ENCODE data around the gene ERGIC2.

DNA sequence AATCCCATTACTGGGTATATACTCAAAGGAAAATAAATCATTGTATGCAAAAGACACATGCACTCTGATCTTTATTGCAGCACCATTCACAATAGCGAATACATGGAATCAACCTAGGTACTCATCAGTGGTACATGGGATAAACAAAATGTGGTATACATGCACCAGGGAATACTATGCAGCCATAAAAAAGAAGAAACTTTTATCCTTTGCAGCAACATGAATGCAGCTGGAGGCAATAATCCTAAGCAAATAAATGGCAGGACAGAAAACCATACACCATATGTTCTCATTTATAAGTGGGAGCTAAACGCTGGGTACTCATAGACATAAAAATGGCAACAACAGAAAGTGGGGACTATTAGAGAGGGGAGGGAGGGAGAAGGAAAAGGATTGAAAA is 15.9 kb downstream of the ERGIC2 start:
- TF ChIP-seq ISL1 (CRISPR knock-in tag; IDR thresholded peaks at IDR 0.05) (no peak), ARNTL (CRISPR knock-in tag; IDR thresholded peaks at IDR 0.05; ENCODE audit: borderline replicate concordance, low read depth) (no peak), ZNF8 (CRISPR knock-in tag; IDR thresholded peaks at IDR 0.05) (no peak), RARB (CRISPR knock-in tag; IDR thresholded peaks at IDR 0.05) (no peak), TCF4 (CRISPR knock-in tag; IDR thresholded peaks at IDR 0.05; ENCODE audit: borderline replicate concordance) (no peak), GLIS3 (CRISPR knock-in tag; IDR thresholded peaks at IDR 0.05) (no peak), ZFP3 (CRISPR knock-in tag; IDR thresholded peaks at IDR 0.05) (no peak)
- TF ChIP-seq, protein P1, sequence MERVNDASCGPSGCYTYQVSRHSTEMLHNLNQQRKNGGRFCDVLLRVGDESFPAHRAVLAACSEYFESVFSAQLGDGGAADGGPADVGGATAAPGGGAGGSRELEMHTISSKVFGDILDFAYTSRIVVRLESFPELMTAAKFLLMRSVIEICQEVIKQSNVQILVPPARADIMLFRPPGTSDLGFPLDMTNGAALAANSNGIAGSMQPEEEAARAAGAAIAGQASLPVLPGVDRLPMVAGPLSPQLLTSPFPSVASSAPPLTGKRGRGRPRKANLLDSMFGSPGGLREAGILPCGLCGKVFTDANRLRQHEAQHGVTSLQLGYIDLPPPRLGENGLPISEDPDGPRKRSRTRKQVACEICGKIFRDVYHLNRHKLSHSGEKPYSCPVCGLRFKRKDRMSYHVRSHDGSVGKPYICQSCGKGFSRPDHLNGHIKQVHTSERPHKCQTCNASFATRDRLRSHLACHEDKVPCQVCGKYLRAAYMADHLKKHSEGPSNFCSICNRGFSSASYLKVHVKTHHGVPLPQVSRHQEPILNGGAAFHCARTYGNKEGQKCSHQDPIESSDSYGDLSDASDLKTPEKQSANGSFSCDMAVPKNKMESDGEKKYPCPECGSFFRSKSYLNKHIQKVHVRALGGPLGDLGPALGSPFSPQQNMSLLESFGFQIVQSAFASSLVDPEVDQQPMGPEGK (CRISPR knock-in tag; IDR thresholded peaks at IDR 0.05; ENCODE audit: borderline replicate concordance) = no peak
